ENCODE results near the gene RABGAP1L. TPM values are rescaled to one million over a fixed set of nuclear protein-coding genes. Genes with fewer than 3 reads are reported as not detected.

The RABGAP1L gene
- total RNA-seq, 1 donor from 2014 or later = 46.0 TPM

- Mint-ChIP-seq H3K4me1 (no peaks in the 10 kb centered on the region), H3K9me3 (no peaks in the 10 kb centered on the region), H3K27me3 (ENCODE audit: insufficient read depth, low read depth) (no peaks in the 10 kb centered on the region), H3K4me3 (no peak overlapping the region), H3K27ac (no peak overlapping the region), H3K36me3 (peaks cover 2% of the 10 kb centered on the region)
- no peaks in the 10 kb centered on the region for H3K79me2 ChIP-seq (ENCODE audit: low read depth)
- H3K9me3 ChIP-seq (ENCODE audit: low read depth) = no peaks in the 10 kb centered on the region
- no peaks in the 10 kb centered on the region for H4K20me1 ChIP-seq (ENCODE audit: low read depth)
- H3K9ac ChIP-seq = no peak overlapping the region
- no peak overlapping the region for H2AFZ ChIP-seq (replicated peaks)
- DNase-seq (ENCODE audit: low spot score) = no peak
- TF ChIP-seq CTCF (IDR thresholded peaks at IDR 0.05) = no peak
- no peak for TF ChIP-seq EZH2phosphoT487 (IDR thresholded peaks at IDR 0.05)
- TF ChIP-seq EZH2 (IDR thresholded peaks at IDR 0.05) = no peak
- no peaks in the 10 kb centered on the region for H3K27me3 ChIP-seq
- no peak overlapping the region for H3K4me3 ChIP-seq
- peaks cover 4% of the 10 kb centered on the region for H3F3A ChIP-seq (ENCODE audit: low read depth)
- no peaks in the 10 kb centered on the region for H3K4me1 ChIP-seq
- H3K27ac ChIP-seq = no peak overlapping the region
- no peak overlapping the region for H3K4me2 ChIP-seq
- no peaks in the 10 kb centered on the region for H3K36me3 ChIP-seq
These were observed 829.2 kb downstream of the RABGAP1L start for GRCh38 chr1:174988539-174988938.

- no peaks in the 10 kb centered on the region for H3K79me2 ChIP-seq (ENCODE audit: low read depth)
- no peak overlapping the region for H3K4me3 ChIP-seq
- no peaks in the 10 kb centered on the region for H4K20me1 ChIP-seq (ENCODE audit: low read depth)
- no peak overlapping the region for H3K27ac ChIP-seq
- Mint-ChIP-seq H3K27me3 (ENCODE audit: insufficient read depth, low read depth) (no peaks in the 10 kb centered on the region), H3K4me3 (no peak overlapping the region), H3K36me3 (peaks cover 2% of the 10 kb centered on the region), H3K4me1 (no peaks in the 10 kb centered on the region), H3K9me3 (no peaks in the 10 kb centered on the region), H3K27ac (no peak overlapping the region)
- no peak for TF ChIP-seq EZH2phosphoT487 (IDR thresholded peaks at IDR 0.05)
- no peak for TF ChIP-seq EZH2 (IDR thresholded peaks at IDR 0.05)
- H3K9ac ChIP-seq = no peak overlapping the region
- H3K36me3 ChIP-seq = no peaks in the 10 kb centered on the region
- H3K4me2 ChIP-seq = no peak overlapping the region
- no peaks in the 10 kb centered on the region for H3K4me1 ChIP-seq
- H3K9me3 ChIP-seq (ENCODE audit: low read depth) = no peaks in the 10 kb centered on the region
- H3K27me3 ChIP-seq = no peaks in the 10 kb centered on the region
- H3F3A ChIP-seq (ENCODE audit: low read depth) = peaks cover 4% of the 10 kb centered on the region
- no peak overlapping the region for H2AFZ ChIP-seq (replicated peaks)
- DNase-seq (ENCODE audit: low spot score) = no peak
These were observed 829.7 kb downstream of the RABGAP1L start for GRCh38 chr1:174988986-174989385.

GRCh38 chr1:174989536-174990220 lies 830.4 kb downstream of the RABGAP1L start:
- Histone ChIP-seq H3K27ac (no peak overlapping the region), H3K79me2 (ENCODE audit: low read depth) (no peaks in the 10 kb centered on the region), H3K9ac (no peak overlapping the region), H3K9me3 (ENCODE audit: low read depth) (no peaks in the 10 kb centered on the region), H3K4me1 (no peaks in the 10 kb centered on the region), H3K4me2 (no peak overlapping the region), H3K27me3 (no peaks in the 10 kb centered on the region), H3F3A (ENCODE audit: low read depth) (peaks cover 4% of the 10 kb centered on the region), H2AFZ (replicated peaks) (no peak overlapping the region), H3K36me3 (no peaks in the 10 kb centered on the region), H3K4me3 (no peak overlapping the region), H4K20me1 (ENCODE audit: low read depth) (no peaks in the 10 kb centered on the region)
- TF ChIP-seq EZH2phosphoT487 (IDR thresholded peaks at IDR 0.05) = no peak
- no peak for TF ChIP-seq EZH2 (IDR thresholded peaks at IDR 0.05)
- TF ChIP-seq CTCF (IDR thresholded peaks at IDR 0.05) = no peak
- Mint-ChIP-seq H3K36me3 (peaks cover 2% of the 10 kb centered on the region), H3K4me3 (no peak overlapping the region), H3K27me3 (ENCODE audit: insufficient read depth, low read depth) (no peaks in the 10 kb centered on the region), H3K4me1 (no peaks in the 10 kb centered on the region), H3K27ac (no peak overlapping the region), H3K9me3 (no peaks in the 10 kb centered on the region)
- DNase-seq (ENCODE audit: low spot score) = no peak

GRCh38 chr1:174990382-174990999 lies 831.2 kb downstream of the RABGAP1L start:
- H3K27me3 Mint-ChIP-seq (ENCODE audit: insufficient read depth, low read depth) = no peaks in the 10 kb centered on the region
- no peak for TF ChIP-seq CTCF (IDR thresholded peaks at IDR 0.05)
- no peak for TF ChIP-seq EZH2 (IDR thresholded peaks at IDR 0.05)
- H3K9ac ChIP-seq = no peak overlapping the region
- H3K4me1 Mint-ChIP-seq = no peaks in the 10 kb centered on the region
- H3K4me3 ChIP-seq = no peak overlapping the region
- H3K9me3 ChIP-seq (ENCODE audit: low read depth) = no peaks in the 10 kb centered on the region
- no peak overlapping the region for H3K4me3 Mint-ChIP-seq
- H2AFZ ChIP-seq (replicated peaks) = no peak overlapping the region
- H3K27ac Mint-ChIP-seq = no peak overlapping the region
- H3K4me1 ChIP-seq = no peaks in the 10 kb centered on the region
- H3K9me3 Mint-ChIP-seq = no peaks in the 10 kb centered on the region
- no peaks in the 10 kb centered on the region for H3K27me3 ChIP-seq
- DNase-seq (ENCODE audit: low spot score) = no peak
- peaks cover 2% of the 10 kb centered on the region for H3K36me3 Mint-ChIP-seq
- H4K20me1 ChIP-seq (ENCODE audit: low read depth) = no peaks in the 10 kb centered on the region
- peaks cover 4% of the 10 kb centered on the region for H3F3A ChIP-seq (ENCODE audit: low read depth)
- H3K79me2 ChIP-seq (ENCODE audit: low read depth) = no peaks in the 10 kb centered on the region
- no peak overlapping the region for H3K4me2 ChIP-seq
- no peaks in the 10 kb centered on the region for H3K36me3 ChIP-seq
- H3K27ac ChIP-seq = no peak overlapping the region
